GM12891 (cell line): ENCODE measurements around the gene PPP1R1B.

Source experiments
- PAX5 ChIP-seq: IDR thresholded peaks from 2 replicates; pipeline ENCODE4 v1.6.1; 2011; ENCODE audit warnings: low read length, moderate library complexity, mild to moderate bottlenecking; ENCODE audit not compliant: insufficient read depth, severe bottlenecking
- POLR2A ChIP-seq: IDR thresholded peaks from 2 replicates; pipeline ENCODE4 v1.6.1; 2011; ENCODE audit warnings: low read depth, low read length, control low read depth
- TAF1 ChIP-seq: IDR thresholded peaks from 2 replicates; pipeline ENCODE4 v1.6.1; 2011; ENCODE audit warnings: low read depth, low read length, control low read depth

DNA sequence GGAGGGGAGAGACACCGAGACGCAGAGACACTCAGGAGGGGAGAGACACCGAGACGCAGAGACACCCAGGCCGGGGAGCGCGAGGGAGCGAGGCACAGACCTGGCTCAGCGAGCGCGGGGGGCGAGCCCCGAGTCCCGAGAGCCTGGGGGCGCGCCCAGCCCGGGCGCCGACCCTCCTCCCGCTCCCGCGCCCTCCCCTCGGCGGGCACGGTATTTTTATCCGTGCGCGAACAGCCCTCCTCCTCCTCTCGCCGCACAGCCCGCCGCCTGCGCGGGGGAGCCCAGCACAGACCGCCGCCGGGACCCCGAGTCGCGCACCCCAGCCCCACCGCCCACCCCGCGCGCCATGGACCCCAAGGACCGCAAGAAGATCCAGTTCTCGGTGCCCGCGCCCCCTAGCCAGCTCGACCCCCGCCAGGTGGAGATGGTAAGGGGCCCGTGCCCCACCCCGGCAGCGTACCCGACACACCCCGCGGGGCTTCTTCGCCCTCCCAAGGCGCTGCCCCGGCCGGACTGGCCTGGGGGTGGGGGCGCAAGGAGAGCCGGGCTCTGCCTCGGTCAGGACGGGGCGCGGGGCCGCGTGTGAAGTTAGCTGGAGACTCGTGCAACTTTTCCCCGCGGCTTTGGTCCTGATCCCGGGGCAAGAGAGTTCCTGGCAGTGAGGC lies 427 bp downstream of the PPP1R1B start:
- TF ChIP-seq TAF1: no peak
- TF ChIP-seq POLR2A: no peak
- TF ChIP-seq PAX5: no peak
